Measurements from ENCODE around the gene PTPRR. TPM values are rescaled to one million over a fixed set of nuclear protein-coding genes. Genes with fewer than 3 reads are reported as not detected.

The PTPRR gene
- polyA plus RNA-seq, 1 of the 3 experiments (the other 2 are of a cell fraction): 1.4 TPM

DNA sequence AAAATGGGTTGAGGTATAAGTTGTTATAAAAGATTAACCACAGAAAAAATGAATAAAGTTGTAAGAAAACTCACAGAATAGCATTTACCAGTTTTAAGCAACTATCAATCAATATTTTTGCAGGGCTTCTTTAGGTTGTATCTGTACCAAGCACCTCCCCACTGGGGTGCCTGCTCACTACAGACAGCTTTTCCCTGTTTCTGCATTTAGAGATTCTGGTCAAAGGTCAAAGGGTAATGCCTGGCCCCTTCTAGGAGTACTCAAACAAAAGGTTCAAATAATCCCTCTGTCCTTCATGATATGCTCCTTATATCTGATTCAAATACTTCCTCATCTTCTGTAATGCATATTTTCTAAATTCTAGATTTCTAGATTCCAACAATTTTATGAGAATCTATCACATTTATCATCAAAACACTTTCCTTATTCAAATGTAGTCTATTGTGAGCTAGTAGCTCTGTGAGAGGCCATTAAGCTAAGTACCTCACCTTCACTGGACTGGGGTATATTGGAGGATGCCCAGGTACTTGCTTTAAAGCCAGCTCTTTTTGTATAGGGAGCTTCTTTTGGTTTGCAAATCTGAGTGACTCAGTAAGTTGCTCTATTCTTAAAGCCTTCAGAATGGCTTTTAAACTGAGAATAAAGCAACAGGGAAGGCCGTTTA, 162.6 kb downstream of the PTPRR start:
- Histone ChIP-seq H3K4me2 (no peak overlapping the region), H3K9ac (no peak overlapping the region), H3K36me3 (replicated peaks in 1 of 2; ENCODE audit: control insufficient read depth in 1 of 2, insufficient read depth in 2 of 2, low read length in 1 of 2) (no peaks in the 10 kb centered on the region), H3K27me3 (ENCODE audit: insufficient read depth) (no peaks in the 10 kb centered on the region), H3K27ac (ENCODE audit: low read depth in 2 of 2, low read length in 1 of 2) (no peak overlapping the region), H2AFZ (ENCODE audit: low read depth) (no peak overlapping the region), H3K9me2 (no peaks in the 10 kb centered on the region), H3K4me1 (ENCODE audit: control insufficient read depth in 1 of 2, insufficient read depth in 2 of 2, low read depth in 1 of 2, low read length in 1 of 2) (peaks cover 5 to 10% of the 10 kb centered on the region in 2 experiments), H3K79me2 (ENCODE audit: insufficient read depth) (no peaks in the 10 kb centered on the region), H4K20me1 (ENCODE audit: insufficient read depth) (no peaks in the 10 kb centered on the region), H3F3A (replicated peaks; ENCODE audit: insufficient read depth) (peaks cover 7% of the 10 kb centered on the region), H3K9me3 (no peaks in the 10 kb centered on the region), H3K4me3 (ENCODE audit: low read depth in 2 of 2, low read length in 1 of 2) (no peak overlapping the region)
- 38% methylated on average over 1 of the region's 1 CpG for WGBS (ENCODE audit: low lambda C conversion rate)
- CTCF ChIA-PET: interaction anchor here (1.2 kb wide), 2 partner anchors 10 to 25 kb away, joined by 3 to 4 read pairs; no protein-coding TSS in a partner anchor
- POLR2A ChIA-PET: interaction anchor here (0.6 kb wide), 1 partner anchor 400 kb away, joined by 3 read pairs; the partner anchor contains the start of gene TSPAN8
- no peak for TF ChIP-seq MEF2A (IDR thresholded peaks at IDR 0.05; ENCODE audit: borderline replicate concordance, low read depth)
- no peak for TF ChIP-seq GATA2 (CRISPR knock-in tag; IDR thresholded peaks at IDR 0.05)
- no peak for TF ChIP-seq RCOR1 (IDR thresholded peaks at IDR 0.05; ENCODE audit: low read length)
- TF ChIP-seq YY1 (IDR thresholded peaks at IDR 0.05; ENCODE audit: low read depth): no peak
- no peak for TF ChIP-seq ELF1 (IDR thresholded peaks at IDR 0.05)
- no peak for TF ChIP-seq TCF12 (IDR thresholded peaks at IDR 0.05)
- no peak for TF ChIP-seq REST (IDR thresholded peaks at IDR 0.05; ENCODE audit: low read depth, low read length)
- DNase-seq: no peak

DNA sequence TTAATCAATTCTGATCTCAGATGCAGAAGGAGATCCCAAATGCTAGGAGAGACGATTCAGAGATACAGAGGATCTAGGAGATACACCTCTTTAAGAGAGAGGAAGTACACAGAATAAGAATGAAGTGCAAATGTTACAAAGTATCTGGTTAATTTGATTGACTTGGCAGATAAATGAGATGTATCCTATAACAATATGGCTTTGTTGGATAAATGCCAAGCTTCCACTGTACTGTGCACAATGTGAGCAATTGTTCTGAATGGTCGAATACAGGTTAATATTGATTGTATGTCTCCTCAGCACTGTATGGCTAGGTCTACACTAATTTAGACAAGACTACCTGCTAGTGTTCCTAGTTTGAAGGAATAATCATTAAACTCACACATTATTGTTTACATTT, 163.7 kb downstream of the PTPRR start:
- no peaks in the 10 kb centered on the region for H3K9me3 ChIP-seq
- no peaks in the 10 kb centered on the region for H3K79me2 ChIP-seq (ENCODE audit: insufficient read depth)
- H3K27ac ChIP-seq (ENCODE audit: low read depth in 2 of 2, low read length in 1 of 2): peak overlapping the region in 1 of 2 experiments; percentile 4; a peak in 2 of 4 replicates
- no peaks in the 10 kb centered on the region for H3K27me3 ChIP-seq (ENCODE audit: insufficient read depth)
- H3K36me3 ChIP-seq (replicated peaks in 1 of 2; ENCODE audit: control insufficient read depth in 1 of 2, insufficient read depth in 2 of 2, low read length in 1 of 2): no peaks in the 10 kb centered on the region
- H3F3A ChIP-seq (replicated peaks; ENCODE audit: insufficient read depth): peaks cover 7% of the 10 kb centered on the region
- peak overlapping the region; percentile 39; the same call in 1 of the 2 replicates for H3K4me2 ChIP-seq
- no peaks in the 10 kb centered on the region for H3K9me2 ChIP-seq
- CTCF ChIA-PET: interaction anchor here (1.1 to 1.7 kb wide), 2 partner anchors 32 to 166 kb away, joined by 3 to 4 read pairs; no protein-coding TSS in a partner anchor
- DNase-seq: peak; percentile 27
- H3K4me1 ChIP-seq (ENCODE audit: control insufficient read depth in 1 of 2, insufficient read depth in 2 of 2, low read depth in 1 of 2, low read length in 1 of 2): peaks cover 5 to 10% of the 10 kb centered on the region in 2 experiments
- H2AFZ ChIP-seq (ENCODE audit: low read depth): no peak overlapping the region
- TF ChIP-seq MXI1 (IDR thresholded peaks at IDR 0.05; ENCODE audit: low read depth, low read length) (no peak), NRF1 (IDR thresholded peaks at IDR 0.05; ENCODE audit: low read depth, low read length) (no peak), RCOR1 (IDR thresholded peaks at IDR 0.05; ENCODE audit: low read length) (peak; percentile 33; the same call in 1 of the 2 replicates), TAF1 (IDR thresholded peaks at IDR 0.05; ENCODE audit: borderline replicate concordance, low read depth, low read length) (no peak), GATA2 (CRISPR knock-in tag; IDR thresholded peaks at IDR 0.05) (0 out of 2 replicates have a peak, but pooled peaks have one; percentile 8), SIN3A (IDR thresholded peaks at IDR 0.05; ENCODE audit: borderline replicate concordance, low read depth, low read length) (no peak), NFIC (IDR thresholded peaks at IDR 0.05; ENCODE audit: borderline replicate concordance) (peak; percentile 41), JUND (IDR thresholded peaks at IDR 0.05) (no peak)
- TF ChIP-seq, protein P1, sequence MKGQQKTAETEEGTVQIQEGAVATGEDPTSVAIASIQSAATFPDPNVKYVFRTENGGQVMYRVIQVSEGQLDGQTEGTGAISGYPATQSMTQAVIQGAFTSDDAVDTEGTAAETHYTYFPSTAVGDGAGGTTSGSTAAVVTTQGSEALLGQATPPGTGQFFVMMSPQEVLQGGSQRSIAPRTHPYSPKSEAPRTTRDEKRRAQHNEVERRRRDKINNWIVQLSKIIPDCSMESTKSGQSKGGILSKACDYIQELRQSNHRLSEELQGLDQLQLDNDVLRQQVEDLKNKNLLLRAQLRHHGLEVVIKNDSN (IDR thresholded peaks at IDR 0.05; ENCODE audit: borderline replicate concordance, low read depth): no peak
- WGBS (ENCODE audit: low lambda C conversion rate): 5% methylated on average over 2 of the region's 2 CpGs
- no peak overlapping the region for H3K4me3 ChIP-seq (ENCODE audit: low read depth in 2 of 2, low read length in 1 of 2)
- POLR2A ChIA-PET: no interaction called here
- H3K9ac ChIP-seq: no peak overlapping the region
- H4K20me1 ChIP-seq (ENCODE audit: insufficient read depth): no peaks in the 10 kb centered on the region
